Nephron (organoid): ENCODE data around the gene ARL5A.

ENCODE experiments used
- H3K27ac Mint-ChIP-seq, 3 experiments: 2 replicates each; pipeline ENCODE4 v1.8.0; 2020; ENCODE audit warnings: mixed read lengths in 3 of 3, mild to moderate bottlenecking in 2 of 3, moderate library complexity in 1 of 3
- H3K27me3 Mint-ChIP-seq: 2 replicates; pipeline ENCODE4 v1.8.0; 2021; ENCODE audit warnings: low read depth, mild to moderate bottlenecking, moderate library complexity, mixed read lengths
- H3K36me3 Mint-ChIP-seq: 2 replicates; pipeline ENCODE4 v1.8.0; 2020; ENCODE audit warnings: low read depth, mixed read lengths
- H3K4me1 Mint-ChIP-seq: 2 replicates; pipeline ENCODE4 v1.8.0; 2020; ENCODE audit warnings: mixed read lengths
- H3K4me3 Mint-ChIP-seq, 3 experiments: 2 replicates each; pipeline ENCODE4 v1.8.0; 2020; ENCODE audit warnings: mild to moderate bottlenecking in 3 of 3, mixed read lengths in 3 of 3, moderate library complexity in 2 of 3
- H3K9me3 Mint-ChIP-seq: 2 replicates; pipeline ENCODE4 v1.8.0; 2020; ENCODE audit warnings: mixed read lengths
- TF ChIP-seq, protein P1 (sequence below), 3 experiments: fragments of 200-600 bp; sonication (generic); IDR thresholded peaks; one replicate each; pipeline ENCODE4 v1.5.0; 2021; ENCODE audit warnings: antibody characterized with exemption in 3 of 3; ENCODE audit not compliant: unreplicated experiment in 3 of 3

ARL5A gene

DNA sequence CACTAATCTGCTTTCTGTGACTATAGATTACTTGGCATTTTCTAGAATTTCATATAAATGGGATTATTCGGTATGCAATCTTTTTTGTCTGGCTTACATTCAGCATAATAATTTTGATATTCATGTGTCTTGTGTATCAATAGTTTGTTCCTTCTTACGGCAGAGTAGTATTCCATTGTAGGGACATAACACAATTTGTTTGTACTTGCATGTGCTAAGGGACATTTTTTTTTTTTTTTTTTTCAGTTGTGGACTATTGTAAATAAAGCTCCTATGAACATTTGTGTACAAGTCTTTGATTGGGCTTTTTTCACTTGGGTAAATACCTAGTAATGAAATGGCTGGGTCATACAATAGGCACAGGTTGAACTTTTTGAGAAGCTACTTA, 45.1 kb downstream of the ARL5A start:
- Mint-ChIP-seq H3K4me3 (no peak overlapping the region), H3K9me3 (peaks cover 9% of the 10 kb centered on the region), H3K27me3 (no peaks in the 10 kb centered on the region), H3K4me1 (peaks cover 14% of the 10 kb centered on the region), H3K36me3 (peaks cover 57% of the 10 kb centered on the region), H3K27ac (no peak overlapping the region)
- TF ChIP-seq, protein P1, sequence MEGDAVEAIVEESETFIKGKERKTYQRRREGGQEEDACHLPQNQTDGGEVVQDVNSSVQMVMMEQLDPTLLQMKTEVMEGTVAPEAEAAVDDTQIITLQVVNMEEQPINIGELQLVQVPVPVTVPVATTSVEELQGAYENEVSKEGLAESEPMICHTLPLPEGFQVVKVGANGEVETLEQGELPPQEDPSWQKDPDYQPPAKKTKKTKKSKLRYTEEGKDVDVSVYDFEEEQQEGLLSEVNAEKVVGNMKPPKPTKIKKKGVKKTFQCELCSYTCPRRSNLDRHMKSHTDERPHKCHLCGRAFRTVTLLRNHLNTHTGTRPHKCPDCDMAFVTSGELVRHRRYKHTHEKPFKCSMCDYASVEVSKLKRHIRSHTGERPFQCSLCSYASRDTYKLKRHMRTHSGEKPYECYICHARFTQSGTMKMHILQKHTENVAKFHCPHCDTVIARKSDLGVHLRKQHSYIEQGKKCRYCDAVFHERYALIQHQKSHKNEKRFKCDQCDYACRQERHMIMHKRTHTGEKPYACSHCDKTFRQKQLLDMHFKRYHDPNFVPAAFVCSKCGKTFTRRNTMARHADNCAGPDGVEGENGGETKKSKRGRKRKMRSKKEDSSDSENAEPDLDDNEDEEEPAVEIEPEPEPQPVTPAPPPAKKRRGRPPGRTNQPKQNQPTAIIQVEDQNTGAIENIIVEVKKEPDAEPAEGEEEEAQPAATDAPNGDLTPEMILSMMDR (IDR thresholded peaks at IDR 0.05; ENCODE audit: unreplicated experiment in 3 of 3) = no peak

GRCh38 chr2:151782378-151783132, 45.7 kb downstream of the ARL5A start:
- Mint-ChIP-seq H3K36me3 (peaks cover 60% of the 10 kb centered on the region), H3K27me3 (no peaks in the 10 kb centered on the region), H3K9me3 (peaks cover 9% of the 10 kb centered on the region), H3K4me3 (no peak overlapping the region), H3K27ac (no peak overlapping the region), H3K4me1 (peaks cover 14% of the 10 kb centered on the region)
- TF ChIP-seq, protein P1 (IDR thresholded peaks at IDR 0.05; ENCODE audit: unreplicated experiment in 3 of 3) = no peak

DNA sequence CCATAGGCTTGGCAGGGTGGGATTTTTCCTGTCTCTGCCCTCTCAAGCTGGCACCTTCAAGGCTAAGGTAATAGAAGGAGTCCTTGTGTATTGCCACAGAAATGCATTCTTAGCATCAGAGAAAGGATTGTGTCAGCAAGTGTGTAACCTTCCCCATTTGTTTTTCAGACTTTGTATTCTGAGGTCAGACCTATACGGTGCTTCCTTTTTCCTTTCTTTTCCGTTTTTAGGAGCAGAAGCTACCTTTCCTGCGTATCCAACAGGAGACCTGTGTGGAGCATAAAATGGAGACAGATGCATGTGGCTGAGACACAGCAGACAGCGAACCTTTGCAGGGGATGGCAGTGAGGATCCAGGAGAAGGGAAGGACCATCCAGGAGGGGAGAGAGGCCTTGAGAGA, 46.6 kb downstream of the ARL5A start:
- Mint-ChIP-seq H3K27me3 (no peaks in the 10 kb centered on the region), H3K4me1 (peaks cover 13% of the 10 kb centered on the region)
- TF ChIP-seq, protein P1 (IDR thresholded peaks at IDR 0.05; ENCODE audit: unreplicated experiment in 3 of 3) = no peak

DNA sequence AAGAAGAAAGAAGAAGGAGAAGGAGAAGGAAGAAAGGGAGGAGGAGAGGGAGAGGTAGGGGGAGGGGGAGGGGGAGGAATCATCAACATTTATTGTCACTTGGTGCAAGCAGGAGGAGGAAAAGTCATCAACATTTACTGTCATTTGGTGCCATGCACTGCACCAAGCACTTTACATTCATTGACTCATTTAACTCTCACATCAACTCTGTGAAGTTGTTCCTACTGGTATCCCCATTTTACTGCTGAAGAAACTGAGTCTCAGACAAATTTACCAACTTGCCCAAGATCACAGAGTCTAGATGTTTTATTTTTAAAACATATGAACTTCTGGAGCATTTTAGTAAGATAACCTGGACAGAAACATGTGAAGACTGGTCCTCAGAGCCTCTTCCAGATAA, 47.3 kb downstream of the ARL5A start:
- Mint-ChIP-seq H3K9me3 (peaks cover 9% of the 10 kb centered on the region), H3K27ac (no peak overlapping the region), H3K4me1 (peaks cover 6% of the 10 kb centered on the region), H3K36me3 (peaks cover 76% of the 10 kb centered on the region), H3K27me3 (no peaks in the 10 kb centered on the region), H3K4me3 (no peak overlapping the region)
- TF ChIP-seq, protein P1 (IDR thresholded peaks at IDR 0.05; ENCODE audit: unreplicated experiment in 3 of 3) = no peak

More for the DNA sequence above, 46.6 kb downstream of the ARL5A start:
- H3K9me3 Mint-ChIP-seq = peaks cover 9% of the 10 kb centered on the region
- H3K27ac Mint-ChIP-seq = no peak overlapping the region
- H3K4me3 Mint-ChIP-seq = no peak overlapping the region
- H3K36me3 Mint-ChIP-seq = peaks cover 69% of the 10 kb centered on the region

GRCh38 chr2:151777935-151778334, 50.3 kb downstream of the ARL5A start:
- H3K4me1 Mint-ChIP-seq = peaks cover 18% of the 10 kb centered on the region
- H3K9me3 Mint-ChIP-seq = peaks cover 9% of the 10 kb centered on the region
- H3K4me3 Mint-ChIP-seq = no peak overlapping the region
- peaks cover 73% of the 10 kb centered on the region for H3K36me3 Mint-ChIP-seq
- no peak overlapping the region for H3K27ac Mint-ChIP-seq
- TF ChIP-seq, protein P1 (IDR thresholded peaks at IDR 0.05; ENCODE audit: unreplicated experiment in 3 of 3) = no peak
- H3K27me3 Mint-ChIP-seq = no peaks in the 10 kb centered on the region

GRCh38 chr2:151777487-151777886, 50.7 kb downstream of the ARL5A start:
- Mint-ChIP-seq H3K4me1 (peaks cover 19% of the 10 kb centered on the region), H3K9me3 (peaks cover 9% of the 10 kb centered on the region), H3K27ac (no peak overlapping the region), H3K4me3 (no peak overlapping the region), H3K36me3 (peaks cover 69% of the 10 kb centered on the region), H3K27me3 (no peaks in the 10 kb centered on the region)
- TF ChIP-seq, protein P1 (IDR thresholded peaks at IDR 0.05; ENCODE audit: unreplicated experiment in 3 of 3) = no peak
